Pulmonary artery endothelial cell (primary cell): ENCODE results near the gene GFRA1. TPM values are rescaled to one million over a fixed set of nuclear protein-coding genes. Genes with fewer than 3 reads are reported as not detected.
"Not testable (repeated sequence)": the region's sequence is repeated elsewhere in the genome, so short reads cannot be mapped to it uniquely, and the experiment has no call there.

Experiments used
- DNase-seq: peaks from one replicate; pipeline ENCODE4 v3.0.0-alpha.2; 2011; ENCODE audit warnings: low read depth, low spot score
- total RNA-seq: library from RNA; depleted of rRNA; stranded (reverse); fragments of >200 nt; gene quantifications from 2 replicates; pipeline ENCODE4 v1.2.3, GENCODE V29; 2014

Gene GFRA1
- total RNA-seq, 1 donor from 2014 or later = 0.07 TPM

GRCh38 chr10:116038259-116038658, 234.7 kb downstream of the GFRA1 start:
- no peak for DNase-seq

- DNase-seq = not testable (repeated sequence)
Measured at GRCh38 chr10:116035406-116035805, 237.6 kb downstream of the GFRA1 start.

GRCh38 chr10:116030576-116030975, 242.4 kb downstream of the GFRA1 start:
- no peak for DNase-seq

GRCh38 chr10:116029826-116030225, 243.2 kb downstream of the GFRA1 start:
- DNase-seq = no peak

- no peak for DNase-seq
Measured at GRCh38 chr10:116027355-116027754, 245.7 kb downstream of the GFRA1 start.

- DNase-seq = no peak
Measured at GRCh38 chr10:116026725-116027124, 246.3 kb downstream of the GFRA1 start.

- no peak for DNase-seq
Measured at GRCh38 chr10:116026315-116026714, 246.7 kb downstream of the GFRA1 start.

- no peak for DNase-seq
Measured at GRCh38 chr10:116024271-116024878, 248.6 kb downstream of the GFRA1 start.

GRCh38 chr10:116017405-116017804, 255.6 kb downstream of the GFRA1 start:
- no peak for DNase-seq

GRCh38 chr10:116015583-116016333, 257.2 kb downstream of the GFRA1 start:
- DNase-seq = no peak

- DNase-seq = no peak
Measured at GRCh38 chr10:116014871-116015582, 258.0 kb downstream of the GFRA1 start.

GRCh38 chr10:116014326-116014725, 258.7 kb downstream of the GFRA1 start:
- no peak for DNase-seq

GRCh38 chr10:116011929-116012328, 261.1 kb downstream of the GFRA1 start:
- no peak for DNase-seq

- DNase-seq = no peak
Measured at GRCh38 chr10:116007256-116007891, 265.6 kb downstream of the GFRA1 start.

Other genes with a start within 250 kb of the GFRA1 start
- not detected in 2 replicates for gene CCDC172, start 51.2 kb upstream of the GFRA1 start, total RNA-seq
- not detected in 2 replicates for gene PNLIPRP3, start 154.6 kb upstream of the GFRA1 start, total RNA-seq